Measurements from ENCODE around the gene TRIM14. TPM values are rescaled to one million over a fixed set of nuclear protein-coding genes. Genes with fewer than 3 reads are reported as not detected.

Gene TRIM14
- total and polyA plus RNA-seq, 10 of the 15 experiments (the other 5 are each of a cell fraction or from before 2014, with no cell fraction given): 8.6 to 53.3 (median 35.7) TPM

GRCh38 chr9:98045234-98046179 lies 73.5 kb downstream of the TRIM14 start (continued):
- TF ChIP-seq KDM1A (IDR thresholded peaks at IDR 0.05; ENCODE audit: borderline replicate concordance) (no peak), IRF4 (IDR thresholded peaks at IDR 0.05; ENCODE audit: low read depth, low read length) (peak; percentile 12; the same call in 1 of the 2 replicates), SREBF1 (IDR thresholded peaks at IDR 0.05; ENCODE audit: low read length) (no peak), GABPA (IDR thresholded peaks at IDR 0.05; ENCODE audit: low read depth) (peak; percentile 89), ZZZ3 (IDR thresholded peaks at IDR 0.05; ENCODE audit: control insufficient read depth, insufficient read length, low read depth) (no peak), MAX (IDR thresholded peaks at IDR 0.05; ENCODE audit: low read depth, low read length) (peak; percentile 60; the same call in 1 of the 2 replicates), SMC3 (IDR thresholded peaks at IDR 0.05; ENCODE audit: borderline replicate concordance, low read length) (0 out of 2 replicates have a peak, but pooled peaks have one; percentile 2), KLF5 (IDR thresholded peaks at IDR 0.05; ENCODE audit: partially characterized antibody) (no peak), MEF2A (IDR thresholded peaks at IDR 0.05; ENCODE audit: insufficient read depth, low read depth, low read length) (no peak), HDAC6 (IDR thresholded peaks at IDR 0.05; ENCODE audit: unreplicated experiment) (no peak), RAD21 (IDR thresholded peaks at IDR 0.05; ENCODE audit: insufficient read depth, low read depth, low read length) (no peak), ESRRA (IDR thresholded peaks at IDR 0.05; ENCODE audit: low read length) (peak; percentile 48; the same call in 1 of the 2 replicates), RAD51 (IDR thresholded peaks at IDR 0.05) (0 out of 2 replicates have a peak, but pooled peaks have one; percentile 10), SMAD5 (IDR thresholded peaks at IDR 0.05; ENCODE audit: low read depth) (peak; percentile 63; the same call in 1 of the 2 replicates), USF1 (IDR thresholded peaks at IDR 0.05; ENCODE audit: borderline replicate concordance, extremely low read length, insufficient read depth, low read depth, low read length) (no peak), CEBPZ (IDR thresholded peaks at IDR 0.05; ENCODE audit: low read depth, low read length) (no peak), HDAC2 (IDR thresholded peaks at IDR 0.05) (no peak), BRCA1 (IDR thresholded peaks at IDR 0.05; ENCODE audit: low read depth, low read length) (no peak), E4F1 (IDR thresholded peaks at IDR 0.05; ENCODE audit: borderline replicate concordance, partially characterized antibody) (peak; percentile 85), LARP7 (IDR thresholded peaks at IDR 0.05) (no peak), ZSCAN29 (IDR thresholded peaks at IDR 0.05) (no peak), ZNF384 (IDR thresholded peaks at IDR 0.05; ENCODE audit: borderline replicate concordance, low read depth, low read length) (no peak)
